Astrocyte of the spinal cord (primary cell): ENCODE data around the gene AUTS2.
A peak's percentile ranks its signal among the peaks of the same experiment; 100 is the strongest.

ENCODE experiments used
- DNase-seq: peaks from one replicate; pipeline ENCODE4 v3.0.0; 2011; ENCODE audit warnings: low read depth, low spot score
- H3K4me3 ChIP-seq: 2 replicates; pipeline ENCODE4 v1.5.1; 2011; ENCODE audit warnings: low read depth, mild to moderate bottlenecking, low read length, moderate library complexity
- in situ Hi-C: cut with HindIII; loops from 2 replicates; pipeline ENCODE4 v1.10.0; 2017; ENCODE audit warnings: low sequenced_read_pairs
- TF ChIP-seq, protein P1 (sequence below): IDR thresholded peaks from 2 replicates; pipeline ENCODE4 v1.5.1; 2012; ENCODE audit warnings: low read depth, mild to moderate bottlenecking, low read length, inconsistent platforms

AUTS2 gene

DNA sequence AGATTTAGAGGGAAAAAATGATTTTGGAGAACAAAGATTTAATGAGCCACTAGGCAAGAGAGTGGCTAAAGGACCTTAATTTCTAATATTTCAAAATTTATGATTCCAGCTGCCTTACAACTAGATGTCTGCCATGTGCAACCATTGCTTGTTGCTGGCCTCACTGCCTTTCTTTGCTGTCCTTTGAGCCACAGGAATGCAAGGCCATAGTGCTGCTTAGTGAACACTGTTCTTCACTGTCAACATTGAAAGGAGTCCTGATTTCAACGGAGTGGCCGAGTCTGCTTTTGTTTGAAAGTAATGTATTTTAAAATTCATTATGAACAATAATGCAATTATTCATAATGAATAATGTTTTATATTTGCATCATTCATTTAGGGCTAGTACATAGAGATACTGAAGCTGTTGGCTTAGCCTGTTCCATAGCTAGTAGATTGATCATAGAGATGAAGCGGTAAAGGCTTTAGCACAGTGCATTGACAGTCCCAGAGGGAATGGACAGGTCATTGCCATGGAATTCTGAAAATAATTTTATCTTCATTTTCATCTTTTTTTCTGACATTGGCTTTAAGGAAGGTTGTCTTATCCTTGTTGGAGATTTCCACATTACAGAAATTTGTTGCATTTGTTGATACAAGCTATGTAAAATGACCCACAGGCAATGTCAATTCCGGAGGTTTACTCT, 544.1 kb downstream of the AUTS2 start:
- DNase-seq, result no peak
- TF ChIP-seq, protein P1, sequence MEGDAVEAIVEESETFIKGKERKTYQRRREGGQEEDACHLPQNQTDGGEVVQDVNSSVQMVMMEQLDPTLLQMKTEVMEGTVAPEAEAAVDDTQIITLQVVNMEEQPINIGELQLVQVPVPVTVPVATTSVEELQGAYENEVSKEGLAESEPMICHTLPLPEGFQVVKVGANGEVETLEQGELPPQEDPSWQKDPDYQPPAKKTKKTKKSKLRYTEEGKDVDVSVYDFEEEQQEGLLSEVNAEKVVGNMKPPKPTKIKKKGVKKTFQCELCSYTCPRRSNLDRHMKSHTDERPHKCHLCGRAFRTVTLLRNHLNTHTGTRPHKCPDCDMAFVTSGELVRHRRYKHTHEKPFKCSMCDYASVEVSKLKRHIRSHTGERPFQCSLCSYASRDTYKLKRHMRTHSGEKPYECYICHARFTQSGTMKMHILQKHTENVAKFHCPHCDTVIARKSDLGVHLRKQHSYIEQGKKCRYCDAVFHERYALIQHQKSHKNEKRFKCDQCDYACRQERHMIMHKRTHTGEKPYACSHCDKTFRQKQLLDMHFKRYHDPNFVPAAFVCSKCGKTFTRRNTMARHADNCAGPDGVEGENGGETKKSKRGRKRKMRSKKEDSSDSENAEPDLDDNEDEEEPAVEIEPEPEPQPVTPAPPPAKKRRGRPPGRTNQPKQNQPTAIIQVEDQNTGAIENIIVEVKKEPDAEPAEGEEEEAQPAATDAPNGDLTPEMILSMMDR, result no peak
- H3K4me3 ChIP-seq, result no peak overlapping the region
- in situ Hi-C loops, result no loop called here

DNA sequence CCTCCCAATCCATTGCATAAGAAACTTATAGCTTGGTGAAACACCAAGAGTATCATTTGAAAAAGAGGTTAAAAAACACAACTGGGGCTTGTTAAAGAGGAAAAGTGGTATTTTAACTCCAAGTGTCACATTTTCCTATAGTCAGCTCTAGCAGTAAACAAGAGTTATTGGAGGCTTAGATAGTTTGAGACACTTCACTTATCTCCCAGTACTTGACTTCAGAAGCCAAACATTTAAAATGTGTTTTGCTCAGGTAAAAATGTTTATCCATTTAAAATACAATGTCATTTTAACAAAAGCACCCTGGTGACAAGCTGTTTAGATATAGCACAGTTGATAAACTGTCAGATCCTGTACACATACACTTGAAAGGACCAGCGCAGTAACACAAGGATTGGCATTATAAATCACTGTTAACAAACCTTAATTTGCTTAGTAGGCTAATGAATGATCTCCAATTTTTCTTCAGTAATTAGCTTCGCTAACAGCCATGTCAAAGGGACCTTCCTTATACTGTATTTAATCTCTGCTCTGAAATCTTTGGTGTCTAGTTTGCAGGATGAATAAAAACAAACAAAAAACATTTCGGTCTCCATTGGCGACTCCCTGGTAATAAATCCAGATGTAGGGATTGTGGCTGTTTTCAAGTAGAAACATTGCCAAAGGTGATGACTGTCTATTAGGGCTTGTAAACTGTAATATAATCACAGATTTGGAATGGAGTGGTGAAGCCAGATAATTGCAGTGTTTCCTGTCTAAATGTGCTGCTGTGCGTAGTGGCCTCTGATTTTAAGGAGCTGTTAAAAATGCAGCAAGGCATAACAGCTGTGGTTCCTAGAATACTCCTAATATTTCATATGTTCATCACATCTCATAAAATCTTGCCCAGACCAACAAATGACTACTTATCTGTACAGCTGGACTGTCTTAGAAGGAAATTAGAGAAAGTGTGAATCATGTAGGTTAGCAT, 545.1 kb downstream of the AUTS2 start:
- peak; percentile 31 for DNase-seq
- in situ Hi-C loops, result no loop called here
- H3K4me3 ChIP-seq, result no peak overlapping the region
- TF ChIP-seq, protein P1, result no peak

DNA sequence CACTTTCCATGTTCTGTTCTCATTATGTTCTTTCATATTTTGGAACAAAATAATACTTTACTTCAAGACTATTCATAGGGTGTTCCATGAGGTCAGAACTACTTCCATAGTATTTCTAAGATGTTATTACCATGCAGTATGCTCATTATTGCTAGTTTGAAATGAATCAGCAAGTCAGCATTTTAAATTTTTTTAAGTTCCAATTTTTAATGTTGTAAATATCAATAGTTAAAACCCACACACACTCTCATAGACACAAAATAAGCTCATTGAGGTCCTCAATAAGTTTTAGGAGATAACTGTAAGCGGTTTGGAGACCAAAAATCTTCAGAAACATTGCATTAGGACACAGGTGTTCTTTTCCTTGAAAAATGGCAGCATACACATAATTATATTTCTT, 550.7 kb downstream of the AUTS2 start:
- no peak overlapping the region for H3K4me3 ChIP-seq
- in situ Hi-C loops, result no loop called here
- DNase-seq, result no peak
- TF ChIP-seq, protein P1, result no peak

DNA sequence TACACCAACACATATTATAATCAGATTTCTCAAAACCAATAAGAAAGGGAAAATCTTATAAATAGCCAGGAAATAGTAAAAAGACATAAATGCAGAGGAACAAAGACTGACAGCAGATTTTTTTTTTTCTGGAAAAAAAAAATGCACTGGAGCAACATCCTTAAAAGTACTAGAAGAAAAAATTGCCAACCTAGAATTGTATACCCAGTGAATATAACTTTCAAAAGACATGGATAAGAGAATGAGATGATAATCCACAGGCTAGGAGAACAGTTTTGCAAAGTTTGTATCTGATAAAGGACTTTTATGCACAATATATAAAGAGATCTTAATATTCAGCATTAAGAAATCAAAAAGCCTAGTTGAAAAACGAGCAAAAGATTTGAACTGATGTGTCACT, 554.0 kb downstream of the AUTS2 start:
- DNase-seq, result no peak
- TF ChIP-seq, protein P1, result no peak
- no peak overlapping the region for H3K4me3 ChIP-seq
- in situ Hi-C loops, result no loop called here

DNA sequence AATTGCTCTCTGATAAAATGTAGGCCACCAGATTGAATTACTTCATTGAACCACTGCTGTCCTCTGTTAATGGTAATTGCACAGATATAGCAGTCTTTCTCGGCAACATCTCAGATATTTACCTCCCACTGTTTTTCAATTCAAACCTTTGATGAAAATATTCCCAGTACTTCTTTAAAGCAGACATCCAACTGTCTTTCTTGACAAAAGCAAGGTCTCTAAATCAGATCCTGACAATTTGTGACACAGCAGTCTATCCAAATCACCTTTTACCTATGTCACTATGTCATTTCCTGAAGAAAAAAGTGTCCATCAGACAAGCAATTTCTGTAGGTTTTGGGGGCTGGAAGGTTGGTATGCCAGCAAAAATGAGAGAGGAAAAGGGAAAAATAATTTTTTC, 555.7 kb downstream of the AUTS2 start:
- in situ Hi-C loops, result no loop called here
- TF ChIP-seq, protein P1, result no peak
- H3K4me3 ChIP-seq, result no peak overlapping the region
- no peak for DNase-seq

DNA sequence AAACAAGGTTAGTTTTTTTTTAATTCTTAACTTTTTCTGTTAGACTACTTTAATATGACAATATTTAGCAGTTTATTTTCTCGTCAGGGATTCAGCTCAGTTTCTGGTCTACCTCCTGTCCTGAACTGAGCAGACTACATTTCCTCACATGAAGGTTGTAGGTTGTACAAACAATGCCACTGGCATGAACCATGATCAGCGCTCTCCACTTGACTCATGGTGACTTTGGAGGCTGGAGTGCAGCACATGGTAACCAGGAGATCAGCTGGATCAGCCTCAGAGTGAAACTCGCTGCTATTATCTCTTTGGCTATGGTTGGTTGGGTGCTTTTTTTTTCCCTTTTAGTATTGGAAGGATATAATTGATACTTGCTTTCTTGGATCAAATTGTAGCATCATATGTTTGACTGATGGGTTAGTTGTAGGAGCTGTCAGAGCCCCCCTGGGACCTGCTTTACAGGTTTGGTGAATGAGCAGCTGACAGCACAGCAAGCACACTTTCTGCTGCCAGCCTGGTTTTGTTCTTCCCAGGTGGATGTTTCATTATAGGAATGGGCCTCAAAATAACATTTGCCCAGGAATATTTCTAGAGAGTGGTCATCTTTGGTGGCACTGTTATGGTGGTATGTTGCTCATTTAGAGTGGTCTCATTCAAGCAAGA, 556.4 kb downstream of the AUTS2 start:
- no peak for DNase-seq
- no peak overlapping the region for H3K4me3 ChIP-seq
- in situ Hi-C loops, result no loop called here
- TF ChIP-seq, protein P1, result no peak
